Liver (tissue), 9 donors: ENCODE measurements around the gene MEX3C. TPM values are rescaled to one million over a fixed set of nuclear protein-coding genes. Genes with fewer than 3 reads are reported as not detected.

ENCODE experiments used
- DNase-seq: peaks from one replicate; pipeline ENCODE4 v3.0.0-alpha.2; 2017; ENCODE audit warnings: low spot score
- H3K27ac ChIP-seq, 2 donors: one replicate each; pipeline ENCODE4 v1.7.0; 2013; ENCODE audit warnings: inconsistent platforms in 2 of 2, low read length in 2 of 2, control low read depth in 1 of 2, low read depth in 1 of 2, mild to moderate bottlenecking in 1 of 2
- H3K27me3 ChIP-seq, 4 donors: one replicate each; pipeline versions ENCODE4 v1.6.1 to v1.7.0; 2013; ENCODE audit warnings: low read length in 3 of 4, inconsistent platforms in 1 of 4, mild to moderate bottlenecking in 1 of 4, moderate library complexity in 1 of 4; ENCODE audit not compliant: control insufficient read depth in 4 of 4, insufficient read depth in 4 of 4
- H3K36me3 ChIP-seq, 4 donors: one replicate each; pipeline versions ENCODE4 v1.6.1 to v1.7.0; 2013; ENCODE audit warnings: low read length in 3 of 4, mild to moderate bottlenecking in 3 of 4, low read depth in 1 of 4, moderate library complexity in 1 of 4; ENCODE audit not compliant: control insufficient read depth in 4 of 4, insufficient read depth in 3 of 4
- H3K4me1 ChIP-seq, 4 donors: one replicate each; pipeline versions ENCODE4 v1.6.1 to v1.7.0; 2013; ENCODE audit warnings: low read length in 3 of 4, mild to moderate bottlenecking in 3 of 4, moderate library complexity in 1 of 4; ENCODE audit not compliant: control insufficient read depth in 4 of 4, insufficient read depth in 4 of 4
- H3K4me3 ChIP-seq, 3 donors: one replicate each; pipeline versions ENCODE4 v1.6.1 to v1.7.0; 2013; ENCODE audit warnings: low read length in 3 of 3, control low read depth in 1 of 3, low read depth in 1 of 3, mild to moderate bottlenecking in 1 of 3
- H3K9ac ChIP-seq, 2 donors: one replicate each; pipeline ENCODE4 v1.7.0; 2013; ENCODE audit warnings: low read length in 2 of 2, mild to moderate bottlenecking in 2 of 2, moderate library complexity in 2 of 2, control low read depth in 1 of 2, low read depth in 1 of 2
- H3K9me3 ChIP-seq, 4 donors: one replicate each; pipeline versions ENCODE4 v1.6.1 to v1.7.0; 2013; ENCODE audit warnings: low read length in 3 of 4; ENCODE audit not compliant: control insufficient read depth in 4 of 4
- CTCF ChIP-seq: fragments of 150-350 bp; IDR thresholded peaks from 2 replicates; pipeline ENCODE4 v1.5.1; 2017; ENCODE audit warnings: improper control_type of control experiment, low read depth, low read length; ENCODE audit not compliant: missing input control
- EGR1 ChIP-seq, 2 donors: IDR thresholded peaks; 2 replicates each; pipeline ENCODE4 v1.6.1; 2016 to 2018; ENCODE audit warnings: antibody characterized with exemption in 2 of 2, low read depth in 2 of 2
- FOXA2 ChIP-seq: IDR thresholded peaks from 2 replicates; pipeline ENCODE4 v1.6.1; 2016; ENCODE audit warnings: antibody characterized with exemption
- GABPA ChIP-seq, 2 donors: IDR thresholded peaks in 1 of 2; conservative IDR thresholded peaks in 1 of 2; 2 replicates each; pipeline ENCODE4 v1.6.1; 2016; ENCODE audit warnings: antibody characterized with exemption in 2 of 2, mild to moderate bottlenecking in 1 of 2, moderate library complexity in 1 of 2
- HNF4A ChIP-seq, 2 donors: conservative IDR thresholded peaks; 2 replicates each; pipeline ENCODE4 v1.6.1; 2016; ENCODE audit warnings: antibody characterized with exemption in 2 of 2, mild to moderate bottlenecking in 2 of 2
- HNF4G ChIP-seq: IDR thresholded peaks from 2 replicates; pipeline ENCODE4 v1.6.1; 2016; ENCODE audit warnings: antibody characterized with exemption
- JUND ChIP-seq, 2 donors: IDR thresholded peaks; 2 replicates each; pipeline ENCODE4 v1.6.1; 2016; ENCODE audit warnings: antibody characterized with exemption in 2 of 2
- NR2F2 ChIP-seq: IDR thresholded peaks from 2 replicates; pipeline ENCODE4 v1.6.1; 2016; ENCODE audit warnings: antibody characterized with exemption
- RAD21 ChIP-seq, 2 donors: IDR thresholded peaks; 2 replicates each; pipeline ENCODE4 v1.6.1; 2016; ENCODE audit warnings: antibody characterized with exemption in 2 of 2, mild to moderate bottlenecking in 2 of 2
- RXRA ChIP-seq, 2 donors: IDR thresholded peaks; 2 replicates each; pipeline ENCODE4 v1.6.1; 2017 to 2018; ENCODE audit warnings: antibody characterized with exemption in 2 of 2, mild to moderate bottlenecking in 1 of 2
- SP1 ChIP-seq: IDR thresholded peaks from 2 replicates; pipeline ENCODE4 v1.6.1; 2018; ENCODE audit warnings: antibody characterized with exemption, mild to moderate bottlenecking
- TAF1 ChIP-seq: conservative IDR thresholded peaks from 2 replicates; pipeline ENCODE4 v1.6.1; 2016; ENCODE audit warnings: antibody characterized with exemption, mild to moderate bottlenecking
- YY1 ChIP-seq: IDR thresholded peaks from 2 replicates; pipeline ENCODE4 v1.6.1; 2016; ENCODE audit warnings: antibody characterized with exemption, mild to moderate bottlenecking
- WGBS: extraction: QIAGEN DNeasy Blood & Tissue Kit; methylation state at CpG from one replicate; pipeline ENCODE4 v1.1.7; 2013; 5-methylcytosine and 5-hydroxymethylcytosine counted together
- polyA plus RNA-seq, 2 donors: library from polyadenylated mRNA; stranded (reverse) in 1 of 2; unstranded in 1 of 2; fragments of 200-250 nt in 1 of 2; fragments of >200 nt in 1 of 2; fragmentation: Nextera tagmentation in 1 of 2; extraction: Ambion mirVana in 1 of 2; gene quantifications; one replicate each; pipeline versions ENCODE4 v1.2.1 to v1.2.3, GENCODE V29; 2013 to 2015
- total RNA-seq, 2 donors: library from RNA; depleted of rRNA; stranded (reverse); fragments of >200 nt; gene quantifications; one replicate each; pipeline ENCODE4 v1.2.3, GENCODE V29; 2014
- TF ChIP-seq, protein P1 (sequence below): IDR thresholded peaks from 2 replicates; pipeline ENCODE4 v1.6.1; 2016; ENCODE audit warnings: antibody characterized with exemption
- TF ChIP-seq, protein P2 (sequence below): IDR thresholded peaks from 2 replicates; pipeline ENCODE4 v1.6.1; 2016; ENCODE audit warnings: antibody characterized with exemption
- TF ChIP-seq, protein P3 (sequence below): IDR thresholded peaks from 2 replicates; pipeline ENCODE4 v1.6.1; 2016; ENCODE audit warnings: antibody characterized with exemption
- donor health status: healthy.
- donor health status: healthy.
- donor health status: healthy.
- donor health status: healthy.
- donor health status: healthy.

MEX3C gene
- total and polyA plus RNA-seq, 4 donors = 2.7 to 16.1 (median 8.6) TPM

GRCh38 chr18:51182824-51183223 lies 14.7 kb downstream of the MEX3C start:
- no peaks in the 10 kb centered on the region for H3K4me1 ChIP-seq
- H3K36me3 ChIP-seq = no peaks in the 10 kb centered on the region
- H3K9ac ChIP-seq = no peak overlapping the region
- TF ChIP-seq, protein P1, sequence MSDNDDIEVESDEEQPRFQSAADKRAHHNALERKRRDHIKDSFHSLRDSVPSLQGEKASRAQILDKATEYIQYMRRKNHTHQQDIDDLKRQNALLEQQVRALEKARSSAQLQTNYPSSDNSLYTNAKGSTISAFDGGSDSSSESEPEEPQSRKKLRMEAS = no peak
- TF ChIP-seq HNF4A (conservative IDR thresholded peaks at IDR 0.05) = no peak
- TF ChIP-seq EGR1 (IDR thresholded peaks at IDR 0.05; ENCODE audit: low read depth in 2 of 2) = no peak
- no peak for TF ChIP-seq CTCF
- no peak for TF ChIP-seq RXRA (IDR thresholded peaks at IDR 0.05)
- TF ChIP-seq FOXA2 = no peak
- TF ChIP-seq GABPA (IDR thresholded peaks at IDR 0.05 in 1 of 2, conservative IDR thresholded peaks at IDR 0.05 in 1 of 2) = no peak
- TF ChIP-seq RAD21 (IDR thresholded peaks at IDR 0.05) = no peak
- TF ChIP-seq JUND (IDR thresholded peaks at IDR 0.05) = no peak
- no peak for TF ChIP-seq YY1
- TF ChIP-seq, protein P2, sequence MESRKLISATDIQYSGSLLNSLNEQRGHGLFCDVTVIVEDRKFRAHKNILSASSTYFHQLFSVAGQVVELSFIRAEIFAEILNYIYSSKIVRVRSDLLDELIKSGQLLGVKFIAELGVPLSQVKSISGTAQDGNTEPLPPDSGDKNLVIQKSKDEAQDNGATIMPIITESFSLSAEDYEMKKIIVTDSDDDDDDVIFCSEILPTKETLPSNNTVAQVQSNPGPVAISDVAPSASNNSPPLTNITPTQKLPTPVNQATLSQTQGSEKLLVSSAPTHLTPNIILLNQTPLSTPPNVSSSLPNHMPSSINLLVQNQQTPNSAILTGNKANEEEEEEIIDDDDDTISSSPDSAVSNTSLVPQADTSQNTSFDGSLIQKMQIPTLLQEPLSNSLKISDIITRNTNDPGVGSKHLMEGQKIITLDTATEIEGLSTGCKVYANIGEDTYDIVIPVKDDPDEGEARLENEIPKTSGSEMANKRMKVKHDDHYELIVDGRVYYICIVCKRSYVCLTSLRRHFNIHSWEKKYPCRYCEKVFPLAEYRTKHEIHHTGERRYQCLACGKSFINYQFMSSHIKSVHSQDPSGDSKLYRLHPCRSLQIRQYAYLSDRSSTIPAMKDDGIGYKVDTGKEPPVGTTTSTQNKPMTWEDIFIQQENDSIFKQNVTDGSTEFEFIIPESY = no peak
- TF ChIP-seq TAF1 = no peak
- no peak for TF ChIP-seq NR2F2
- TF ChIP-seq, protein P3, sequence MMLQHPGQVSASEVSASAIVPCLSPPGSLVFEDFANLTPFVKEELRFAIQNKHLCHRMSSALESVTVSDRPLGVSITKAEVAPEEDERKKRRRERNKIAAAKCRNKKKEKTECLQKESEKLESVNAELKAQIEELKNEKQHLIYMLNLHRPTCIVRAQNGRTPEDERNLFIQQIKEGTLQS = no peak
- no peak overlapping the region for H3K4me3 ChIP-seq
- no peaks in the 10 kb centered on the region for H3K27me3 ChIP-seq
- H3K27ac ChIP-seq = no peak overlapping the region
- DNase-seq = no peak
- H3K9me3 ChIP-seq = no peaks in the 10 kb centered on the region

DNA sequence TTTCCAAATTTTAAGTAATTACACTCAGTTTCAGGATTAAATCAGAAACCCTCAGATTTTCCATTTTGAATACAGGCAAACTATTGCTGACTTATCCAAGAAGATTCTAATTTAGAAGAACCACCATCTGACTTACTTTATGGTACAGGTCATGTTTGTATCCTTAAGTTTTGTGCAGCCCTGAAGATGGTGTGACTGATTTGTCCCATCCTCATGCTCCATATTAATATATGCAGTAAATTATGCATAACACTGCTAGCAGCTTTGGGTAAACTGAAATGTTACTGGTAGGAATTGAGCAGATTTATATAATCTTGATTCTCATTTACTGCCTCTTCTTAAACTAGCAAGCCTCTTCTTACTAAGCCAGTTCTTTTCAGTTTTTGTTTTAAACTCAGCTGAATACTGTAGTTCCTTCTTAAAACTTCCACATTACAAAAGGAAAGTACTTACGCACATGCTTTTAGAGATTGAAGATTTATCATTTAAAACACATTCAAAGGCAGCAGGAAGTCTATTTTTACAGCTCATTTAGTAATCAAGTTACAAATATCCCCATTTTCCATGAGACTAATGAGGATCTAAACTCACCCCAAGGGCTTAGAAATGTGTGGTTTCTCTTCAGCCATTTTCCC lies 25.7 kb downstream of the MEX3C start:
- TF ChIP-seq FOXA2 = no peak
- TF ChIP-seq YY1 = no peak
- TF ChIP-seq JUND (IDR thresholded peaks at IDR 0.05) = no peak
- TF ChIP-seq SP1 = no peak
- no peak for TF ChIP-seq HNF4G
- TF ChIP-seq EGR1 (IDR thresholded peaks at IDR 0.05; ENCODE audit: low read depth in 2 of 2) = no peak
- TF ChIP-seq, protein P3 = no peak
- Histone ChIP-seq H3K27me3 (no peaks in the 10 kb centered on the region), H3K4me1 (peaks cover 0 to 4% (median 2%) of the 10 kb centered on the region in 4 donors), H3K36me3 (peaks cover 1 to 8% (median 6%) of the 10 kb centered on the region in 4 donors), H3K9ac (no peak overlapping the region), H3K9me3 (no peaks in the 10 kb centered on the region), H3K27ac (no peak overlapping the region), H3K4me3 (no peak overlapping the region)
- no peak for DNase-seq
- WGBS = 77% methylated on average over 1 of the region's 1 CpG
